DMS153 treated with DMSO at 0.1 percent for 48 hours (cell line): ENCODE data around the gene ALG12.
"Not testable (repeated sequence)": the region's sequence is repeated elsewhere in the genome, so short reads cannot be mapped to it uniquely, and the experiment has no call there.

Experiments
- DNase-seq: peaks from one replicate; lab custom pipeline; 2025; ENCODE audit not compliant: unreplicated experiment; lab: John Stamatoyannopoulos, UW

Gene ALG12

GRCh38 chr22:49869086-49869830, 49.0 kb downstream of the ALG12 start:
- no peak for DNase-seq

GRCh38 chr22:49867303-49868265, 50.7 kb downstream of the ALG12 start:
- DNase-seq, result no peak

GRCh38 chr22:49866646-49867045, 51.6 kb downstream of the ALG12 start:
- no peak for DNase-seq

DNA sequence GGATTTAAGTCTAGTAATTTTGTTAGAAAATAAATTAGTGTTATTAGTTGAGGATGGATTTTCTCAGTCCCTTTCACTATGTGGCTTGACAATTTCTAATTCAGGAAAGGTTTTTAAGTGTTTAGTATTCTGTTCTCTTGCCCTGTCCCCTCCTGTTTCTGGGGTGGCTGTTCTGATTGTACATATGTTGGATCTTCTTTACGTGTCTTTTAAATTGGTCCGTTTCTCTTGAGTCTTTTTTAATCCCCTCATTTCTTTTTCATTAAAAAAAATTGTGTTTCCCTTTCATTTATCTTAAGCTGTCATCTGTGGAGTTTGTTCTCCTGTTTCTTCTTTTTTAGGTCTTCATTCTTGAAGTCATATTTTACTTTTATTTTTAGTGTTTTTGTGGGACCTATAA, 52.1 kb downstream of the ALG12 start:
- no peak for DNase-seq

GRCh38 chr22:49865156-49865555, 53.1 kb downstream of the ALG12 start:
- no peak for DNase-seq

- no peak for DNase-seq
These were observed 54.3 kb downstream of the ALG12 start for GRCh38 chr22:49863931-49864330.

DNA sequence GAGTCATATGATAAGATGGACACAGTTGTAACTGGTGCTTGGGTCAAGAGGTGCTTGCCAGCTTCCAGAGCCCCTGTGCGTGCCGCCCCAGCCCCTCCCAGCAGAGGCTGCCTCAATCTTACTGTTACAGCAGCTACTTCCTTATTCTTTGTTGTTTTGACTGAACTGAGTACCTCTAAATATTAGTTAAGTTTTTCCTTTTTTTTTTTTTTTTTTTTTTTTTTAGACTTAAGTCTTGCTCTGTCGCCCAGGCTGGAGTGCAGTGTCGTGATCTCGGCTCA, 55.8 kb downstream of the ALG12 start:
- no peak for DNase-seq

GRCh38 chr22:49861642-49862495, 56.4 kb downstream of the ALG12 start:
- no peak for DNase-seq

DNA sequence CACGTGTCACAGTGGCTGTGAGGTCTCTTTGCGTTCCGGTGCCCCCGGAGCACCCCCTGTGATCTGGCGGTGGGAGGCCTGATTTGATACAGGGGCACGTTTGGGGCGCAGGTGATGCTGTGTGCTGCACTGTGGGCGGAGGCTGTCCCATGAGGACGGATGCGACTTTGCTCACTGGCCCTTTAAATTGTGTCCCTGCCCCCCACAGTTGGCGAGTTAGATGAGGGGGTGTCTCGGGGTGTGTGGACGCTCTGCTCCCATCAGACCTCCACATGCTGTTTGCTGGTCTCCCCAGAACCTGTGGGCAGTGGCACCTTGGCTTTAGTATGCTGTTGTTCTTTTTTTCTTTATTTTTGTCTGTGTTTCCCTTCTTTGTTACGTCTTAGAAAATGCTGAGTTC, 59.4 kb downstream of the ALG12 start:
- DNase-seq, result no peak

DNA sequence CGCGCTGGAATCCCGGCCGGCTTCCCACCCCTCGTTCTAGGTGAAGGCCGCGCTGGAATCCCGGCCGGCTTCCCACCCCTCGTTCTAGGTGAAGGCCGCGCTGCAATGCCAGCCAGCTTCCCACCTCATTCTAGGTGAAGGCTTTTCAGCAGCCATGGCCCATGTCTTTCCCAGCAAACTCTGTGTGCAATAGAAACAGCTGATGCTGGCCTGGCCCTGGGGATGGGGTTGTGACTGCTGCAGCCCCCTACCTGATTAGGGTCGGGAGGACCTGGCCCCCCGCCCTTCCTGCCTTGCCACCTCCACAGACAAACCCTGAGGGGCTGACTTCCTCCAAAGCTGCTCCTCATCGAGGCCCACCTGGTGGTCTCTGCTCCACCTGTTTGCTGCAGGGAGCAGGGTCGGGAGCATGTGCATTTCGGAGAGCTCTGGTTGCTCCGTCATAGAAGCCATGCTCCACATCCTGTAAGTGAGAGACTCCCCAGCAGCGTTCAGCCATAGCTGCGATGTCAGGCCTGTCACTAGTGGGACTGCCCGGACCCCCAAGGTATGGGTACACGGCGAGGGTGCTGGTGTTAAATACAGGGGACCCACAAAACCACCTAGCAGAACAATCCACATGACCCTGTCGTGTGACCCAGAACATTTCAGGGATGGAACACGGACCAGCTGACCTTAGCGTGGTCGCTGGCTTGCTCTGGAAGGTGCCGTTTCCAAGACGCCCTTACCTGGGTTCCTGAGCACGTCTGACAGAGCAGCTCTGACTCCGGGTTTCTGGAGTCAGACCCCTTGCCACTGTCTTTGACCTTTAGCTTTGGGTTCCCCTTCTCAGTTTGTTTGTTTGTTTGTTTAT, 61.2 kb downstream of the ALG12 start:
- no peak for DNase-seq

DNA sequence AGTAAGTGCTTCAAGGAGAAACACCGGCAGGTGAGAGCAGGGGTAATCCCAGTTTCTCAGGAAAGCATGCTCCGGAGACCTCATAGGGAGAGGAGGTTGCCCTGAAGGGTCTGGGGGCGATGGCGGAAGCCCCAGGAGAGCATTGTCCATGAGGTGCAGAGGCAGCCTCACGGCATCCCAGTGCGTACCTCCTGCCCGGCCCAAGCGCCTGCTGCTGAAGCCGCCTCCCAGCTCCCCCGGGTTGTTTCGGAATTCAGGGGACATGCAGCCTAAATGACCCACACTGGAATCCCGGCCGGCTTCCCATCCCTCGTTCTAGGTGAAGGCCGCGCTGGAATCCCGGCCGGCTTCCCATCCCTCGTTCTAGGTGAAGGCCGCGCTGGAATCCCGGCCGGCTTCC, 61.9 kb downstream of the ALG12 start:
- no peak for DNase-seq

DNA sequence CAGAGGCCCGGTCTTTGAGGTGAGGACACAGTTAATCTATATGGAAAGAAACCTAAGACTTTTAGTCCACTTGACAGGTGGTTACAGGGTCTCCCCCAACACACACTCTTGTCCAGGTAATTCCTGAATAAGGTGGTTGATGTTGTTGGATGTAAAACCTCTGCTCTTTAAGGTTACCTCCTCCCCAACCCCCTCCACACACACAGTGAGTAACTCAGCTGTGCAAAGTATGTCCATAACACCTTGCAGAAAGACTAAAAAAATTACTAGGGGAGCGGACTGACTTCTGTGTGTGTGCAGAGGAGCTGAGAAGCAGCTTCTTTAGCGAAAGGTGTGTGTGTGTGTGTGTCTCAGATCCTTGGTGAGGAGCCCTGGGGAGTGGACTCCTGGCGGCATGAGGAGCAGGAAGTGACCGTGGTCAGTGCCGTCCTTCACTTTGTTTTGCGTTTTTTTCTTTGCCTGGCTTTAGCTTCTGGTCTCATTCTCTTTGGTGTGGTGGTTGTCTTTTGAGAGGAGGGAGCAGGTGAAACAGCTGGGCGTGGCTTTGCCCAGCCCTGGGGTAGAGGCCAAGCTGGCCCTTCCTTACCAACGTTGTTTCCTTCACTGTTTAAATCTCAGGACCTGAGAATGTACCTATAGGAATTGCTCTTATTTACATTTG, 62.9 kb downstream of the ALG12 start:
- no peak for DNase-seq

DNA sequence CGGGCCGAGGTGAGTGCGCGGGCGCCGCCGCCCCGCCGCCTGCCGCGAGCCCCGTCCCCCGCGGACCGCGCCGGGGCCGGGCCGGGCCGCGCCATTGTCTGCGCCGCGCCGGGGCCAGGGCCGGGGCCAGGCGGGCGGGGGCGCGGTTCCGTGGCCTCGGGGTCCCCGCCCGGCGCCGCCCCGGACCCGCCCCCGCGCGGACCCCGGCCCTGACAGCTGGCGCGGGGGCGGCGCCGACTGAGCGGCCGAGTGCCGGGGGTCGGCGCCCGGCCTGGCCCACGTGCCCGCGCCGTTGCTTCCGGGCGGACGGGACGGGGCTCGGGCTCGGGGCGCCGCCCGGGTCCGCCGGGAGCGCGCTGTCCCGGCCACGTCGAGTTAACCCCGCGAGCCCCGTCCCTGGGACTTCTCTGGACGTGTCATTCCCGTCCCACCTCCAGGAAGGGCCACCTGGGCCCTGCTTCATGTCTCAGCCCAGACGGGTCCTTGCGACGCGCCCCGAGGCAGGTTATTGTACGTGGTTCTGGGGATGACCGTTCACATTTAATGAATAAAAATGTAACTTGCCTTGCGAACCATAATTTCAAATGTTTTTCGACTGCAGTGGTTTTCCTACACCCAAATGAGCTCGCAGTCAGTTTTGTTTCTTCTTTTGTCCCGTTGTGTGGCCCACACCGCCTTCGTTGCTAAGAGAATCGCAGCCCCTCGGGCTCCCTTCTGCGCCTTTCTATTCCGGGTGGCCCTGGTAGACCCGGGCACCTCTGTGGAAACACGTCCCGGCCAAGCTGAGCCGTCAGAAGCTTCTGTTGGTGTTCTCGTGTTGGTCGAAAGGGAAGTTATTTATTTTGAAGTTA, 64.0 kb downstream of the ALG12 start:
- DNase-seq, result no peak

GRCh38 chr22:49852898-49853894, 65.0 kb downstream of the ALG12 start, which contains the start of gene ZBED4:
Gene ZBED4, plus strand, starts transcription at chr22:49853844. Its CDS starts 29,819 bp downstream, at chr22:49883663.
- DNase-seq, result peak; percentile 90

DNA sequence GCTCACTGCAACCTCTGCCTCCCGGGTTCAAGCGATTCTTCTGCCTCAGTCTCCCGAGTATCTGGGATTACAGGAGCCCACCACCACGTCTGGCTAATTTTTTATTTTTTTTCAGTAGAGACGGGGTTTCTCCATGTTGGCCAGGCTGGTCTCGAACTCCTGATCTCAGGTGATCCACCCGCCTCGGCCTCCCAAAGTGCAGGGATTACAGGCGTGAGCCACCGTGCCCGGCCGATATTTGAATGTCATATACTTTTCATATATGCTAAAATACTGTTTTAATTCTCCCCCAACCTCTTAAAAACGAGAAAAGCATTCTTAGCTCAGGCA, 65.7 kb downstream of the ALG12 start:
- not testable (repeated sequence) for DNase-seq

- no peak for DNase-seq
These were observed 67.1 kb downstream of the ALG12 start for GRCh38 chr22:49850959-49851802.
